H1 (cell line): ENCODE results near the gene MARK3. TPM values are rescaled to one million over a fixed set of nuclear protein-coding genes. Genes with fewer than 3 reads are reported as not detected.

Source experiments
- CHD7 ChIP-seq: fragments of 300-600 bp; sonication (generic); IDR thresholded peaks from 2 replicates; pipeline ENCODE4 v1.7.1; 2012; ENCODE audit warnings: low read length, moderate library complexity, mild to moderate bottlenecking, inconsistent platforms; ENCODE audit not compliant: insufficient replicate concordance
- CTCF ChIP-seq, 3 experiments: IDR thresholded peaks; 1 replicate in 2 of 3; 2 replicates in 1 of 3; pipeline versions ENCODE4 v1.5.1 to v1.6.1; 2011; ENCODE audit warnings: low read length in 3 of 3, mild to moderate bottlenecking in 3 of 3, inconsistent platforms in 2 of 3, low read depth in 1 of 3, moderate library complexity in 1 of 3; ENCODE audit not compliant: insufficient read depth in 1 of 3; ENCODE audit errors: control extremely low read depth in 1 of 3
- EZH2 ChIP-seq: fragments of 200-600 bp; sonication (generic); IDR thresholded peaks from 2 replicates; pipeline ENCODE4 v1.7.1; 2012; ENCODE audit warnings: low read depth, mild to moderate bottlenecking, moderate library complexity, low read length, inconsistent platforms; ENCODE audit not compliant: severe bottlenecking
- MAX ChIP-seq: IDR thresholded peaks from 2 replicates; pipeline ENCODE4 v1.6.1; 2012; ENCODE audit warnings: inconsistent platforms
- ZNF274 ChIP-seq: IDR thresholded peaks from 2 replicates; pipeline ENCODE4 v1.7.0; 2012; ENCODE audit warnings: low read length, borderline replicate concordance; ENCODE audit errors: extremely low read depth
- polyA plus RNA-seq, 7 experiments: library from polyadenylated mRNA; depleted of rRNA in 3 of 7; stranded (reverse) in 5 of 7; unstranded in 2 of 7; fragments of >200 nt in 5 of 7; fragments of 200-250 nt in 2 of 7; gene quantifications; 1 replicate in 5 of 7; 2 replicates in 1 of 7; 4 replicates in 1 of 7; pipeline versions ENCODE4 v1.2.1 to v1.2.3, GENCODE V29; 2011 to 2013; ENCODE audit warnings: missing spikeins in 2 of 7, mixed read lengths in 2 of 7
- total RNA-seq: library from RNA; stranded (reverse); fragmentation: NEBNext Ultra II Directional; extraction: Animal tissue kit (Norgen Biotek cat#: 25700); gene quantifications from 2 replicates; pipeline ENCODE4 v1.2.1, GENCODE V29; 2021

Gene MARK3
- total and polyA plus RNA-seq, 2 of the 8 experiments (the other 6 are each of a cell fraction or from before 2014, with no cell fraction given) = 39.4 to 76.9 TPM

GRCh38 chr14:103538291-103539055 lies 153.3 kb downstream of the MARK3 start (continued):
- TF ChIP-seq CHD7 (no peak), EZH2 (no peak), MAX (no peak), CTCF (IDR thresholded peaks at IDR 0.05; ENCODE audit: control extremely low read depth in 1 of 3, insufficient read depth in 1 of 3, low read depth in 1 of 3, low read length in 3 of 3) (no peak), ZNF274 (no peak)
